Measurements from ENCODE around the gene BTBD2.
"Not testable (repeated sequence)": the region's sequence is repeated elsewhere in the genome, so short reads cannot be mapped to it uniquely, and the experiment has no call there.

Gene BTBD2

DNA sequence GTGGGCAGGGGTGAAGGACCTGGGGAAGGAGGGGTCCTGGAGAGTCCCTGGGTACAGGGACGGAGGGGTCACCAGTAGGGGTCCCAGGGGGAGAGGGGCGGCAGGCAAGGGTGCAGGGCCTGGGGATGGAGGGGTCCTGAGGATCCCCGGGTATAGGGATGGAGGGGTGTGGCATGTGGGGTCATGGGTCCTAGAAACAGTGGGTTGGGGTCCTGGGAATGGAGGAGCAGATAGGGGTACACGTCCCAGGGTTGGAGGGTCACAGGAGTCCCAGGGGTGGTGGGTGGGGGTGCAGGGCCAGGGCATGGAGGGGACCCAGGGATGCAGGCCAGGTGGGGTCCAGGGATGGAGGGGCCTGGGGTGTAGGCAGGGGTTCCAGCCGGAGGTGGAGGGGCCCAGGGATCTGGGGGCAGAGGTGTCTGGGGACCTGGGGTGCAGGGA lies 1.4 kb downstream of the BTBD2 start:
- no peak for DNase-seq (ENCODE audit: low spot score)

DNA sequence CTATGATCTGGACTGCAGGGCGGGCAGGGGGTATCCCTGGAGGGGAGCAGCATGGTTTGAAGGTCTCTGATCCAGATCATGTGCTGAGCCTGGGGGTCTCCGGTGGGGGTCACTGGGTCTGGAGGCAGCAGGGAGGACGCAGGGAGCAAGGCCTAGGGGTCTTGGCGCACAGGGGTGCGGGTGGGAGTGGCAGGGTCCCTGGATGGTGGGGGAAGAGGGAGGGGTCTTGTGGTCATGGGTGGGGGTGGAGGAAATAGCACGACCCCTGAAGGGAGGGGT lies 1.9 kb downstream of the BTBD2 start:
- DNase-seq (ENCODE audit: low spot score), result no peak

DNA sequence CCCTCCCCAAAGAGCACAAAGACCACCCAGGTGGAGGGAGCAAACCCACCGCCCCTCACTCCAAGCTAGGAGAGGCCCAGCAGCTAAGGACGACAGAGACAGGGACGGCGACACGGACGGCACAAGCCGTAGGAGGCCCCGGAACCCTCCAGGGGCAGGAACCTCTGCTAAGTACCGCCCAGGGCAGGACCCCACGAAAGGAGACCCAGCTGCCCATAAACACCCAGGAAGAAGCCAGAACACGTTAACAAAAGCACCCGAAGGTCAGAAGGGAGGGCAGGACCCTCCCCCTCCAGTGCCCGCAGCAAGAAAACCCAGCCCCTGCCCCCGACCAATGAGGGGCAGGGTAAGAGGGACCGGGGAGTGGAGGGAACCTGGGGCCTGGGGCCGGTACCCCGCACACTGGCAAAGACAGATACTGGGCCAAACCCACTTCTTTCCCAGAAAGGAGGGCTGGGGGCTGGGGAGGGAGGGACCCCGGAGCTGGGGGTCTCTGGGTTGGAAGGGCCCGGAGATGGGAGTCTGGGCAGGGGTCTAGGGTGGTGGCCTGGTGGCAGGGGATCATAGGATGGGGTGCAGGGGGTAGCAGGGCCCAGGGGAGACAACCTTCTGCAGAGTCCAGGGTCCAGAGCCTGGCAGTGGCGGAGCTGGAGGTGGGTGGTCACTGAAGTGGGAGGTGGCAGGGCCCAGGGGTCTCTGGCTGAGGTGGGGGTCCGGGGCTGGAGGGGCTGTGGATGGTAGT lies 2.4 kb downstream of the BTBD2 start:
- no peak for DNase-seq (ENCODE audit: low spot score)

DNA sequence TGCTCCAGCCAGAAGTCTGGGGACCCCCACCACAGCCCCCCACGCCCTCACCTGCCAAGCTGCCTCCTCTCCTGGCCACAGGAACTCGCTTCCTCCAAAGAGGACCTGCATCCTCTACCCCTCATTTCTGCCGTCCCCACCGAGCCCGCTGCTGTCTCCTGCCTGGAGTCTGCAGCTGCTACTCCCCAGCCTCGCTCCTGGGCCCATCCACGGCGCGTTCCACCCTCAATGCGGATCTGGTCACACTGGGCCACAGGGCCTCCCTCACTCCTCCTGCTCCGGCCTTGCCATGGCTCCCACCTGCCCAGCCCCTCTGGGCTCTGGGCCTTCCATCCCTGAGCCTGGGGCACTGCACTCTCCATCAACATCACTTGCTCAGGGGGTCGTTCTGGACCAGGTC lies 4.3 kb downstream of the BTBD2 start:
- DNase-seq (ENCODE audit: low spot score), result no peak

DNA sequence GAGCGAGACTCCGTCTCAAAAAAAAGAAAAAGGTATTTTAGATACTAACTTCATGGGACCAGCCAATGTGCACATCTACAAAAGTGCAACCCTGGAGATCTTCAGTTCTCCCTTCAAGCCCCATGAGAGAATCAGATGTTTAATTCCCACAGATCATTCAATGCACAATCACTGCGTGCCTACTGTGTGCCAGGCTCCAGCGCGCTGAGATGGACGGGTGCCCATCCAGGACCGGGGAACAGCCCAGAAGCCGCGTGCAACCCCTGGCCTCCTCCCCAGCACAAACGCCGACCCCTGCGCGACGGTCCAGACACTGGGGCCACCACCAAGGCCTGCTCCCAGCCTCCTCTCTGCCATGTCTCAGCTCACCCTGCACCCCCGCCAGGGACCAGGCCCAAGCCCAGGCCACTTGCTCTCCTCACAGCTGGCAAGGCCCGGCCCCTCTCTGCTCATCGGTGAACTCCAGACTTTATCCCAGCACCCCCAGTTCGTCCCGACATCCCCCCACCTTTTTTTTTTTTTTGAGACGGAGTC lies 5.3 kb downstream of the BTBD2 start:
- no peak for DNase-seq (ENCODE audit: low spot score)

DNA sequence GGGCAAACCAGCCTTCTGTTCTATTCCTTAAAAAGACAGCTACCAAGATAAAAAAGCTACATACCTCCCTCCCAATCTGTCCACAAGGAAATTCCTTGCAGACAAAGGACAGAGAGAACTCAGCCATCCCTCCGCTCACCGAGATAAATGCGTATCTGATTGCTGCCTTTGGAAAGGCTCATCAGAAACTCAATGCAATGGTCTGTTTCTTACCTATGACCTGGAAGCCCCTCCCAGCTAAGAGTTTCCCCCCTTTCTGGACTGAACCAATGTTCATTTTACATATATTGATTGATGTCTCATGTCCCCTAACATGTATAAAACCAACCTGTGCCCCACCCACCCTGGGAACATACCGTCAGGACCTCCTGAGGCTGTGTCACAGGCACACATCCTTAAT lies 11.6 kb downstream of the BTBD2 start:
- no peak for DNase-seq (ENCODE audit: low spot score)

DNA sequence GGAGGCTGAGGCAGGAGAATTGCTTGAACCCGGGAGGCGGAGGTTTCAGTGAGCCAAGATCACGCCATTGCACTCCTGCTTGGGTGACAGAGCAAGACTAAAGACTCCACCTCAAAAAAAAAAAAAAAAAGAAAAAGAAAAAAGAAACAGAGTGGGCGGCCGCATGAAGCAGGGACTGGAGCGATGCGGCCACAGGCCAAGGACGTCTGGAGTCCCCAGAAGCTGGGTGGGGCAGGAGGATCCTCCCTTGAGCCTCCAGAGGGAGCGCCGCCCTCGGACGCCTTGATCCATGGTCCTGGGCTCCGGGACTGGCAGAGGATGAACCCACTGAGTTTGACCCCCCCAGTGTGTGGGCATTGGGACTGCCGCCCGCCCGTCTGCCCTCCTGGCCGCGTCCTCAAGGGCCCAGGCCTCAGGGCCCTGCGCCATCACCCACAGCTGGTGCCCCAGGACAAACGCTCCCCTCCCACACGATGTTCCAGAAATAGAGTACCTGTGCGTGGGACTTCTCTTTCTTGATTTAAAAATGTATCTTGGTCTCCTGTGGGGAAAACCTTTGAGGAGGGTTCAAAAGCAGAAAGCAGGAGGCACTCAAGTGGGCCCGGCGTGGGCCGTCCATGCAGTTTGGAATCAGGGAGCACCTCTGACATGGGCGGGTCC lies 15.5 kb downstream of the BTBD2 start:
- DNase-seq (ENCODE audit: low spot score), result no peak

DNA sequence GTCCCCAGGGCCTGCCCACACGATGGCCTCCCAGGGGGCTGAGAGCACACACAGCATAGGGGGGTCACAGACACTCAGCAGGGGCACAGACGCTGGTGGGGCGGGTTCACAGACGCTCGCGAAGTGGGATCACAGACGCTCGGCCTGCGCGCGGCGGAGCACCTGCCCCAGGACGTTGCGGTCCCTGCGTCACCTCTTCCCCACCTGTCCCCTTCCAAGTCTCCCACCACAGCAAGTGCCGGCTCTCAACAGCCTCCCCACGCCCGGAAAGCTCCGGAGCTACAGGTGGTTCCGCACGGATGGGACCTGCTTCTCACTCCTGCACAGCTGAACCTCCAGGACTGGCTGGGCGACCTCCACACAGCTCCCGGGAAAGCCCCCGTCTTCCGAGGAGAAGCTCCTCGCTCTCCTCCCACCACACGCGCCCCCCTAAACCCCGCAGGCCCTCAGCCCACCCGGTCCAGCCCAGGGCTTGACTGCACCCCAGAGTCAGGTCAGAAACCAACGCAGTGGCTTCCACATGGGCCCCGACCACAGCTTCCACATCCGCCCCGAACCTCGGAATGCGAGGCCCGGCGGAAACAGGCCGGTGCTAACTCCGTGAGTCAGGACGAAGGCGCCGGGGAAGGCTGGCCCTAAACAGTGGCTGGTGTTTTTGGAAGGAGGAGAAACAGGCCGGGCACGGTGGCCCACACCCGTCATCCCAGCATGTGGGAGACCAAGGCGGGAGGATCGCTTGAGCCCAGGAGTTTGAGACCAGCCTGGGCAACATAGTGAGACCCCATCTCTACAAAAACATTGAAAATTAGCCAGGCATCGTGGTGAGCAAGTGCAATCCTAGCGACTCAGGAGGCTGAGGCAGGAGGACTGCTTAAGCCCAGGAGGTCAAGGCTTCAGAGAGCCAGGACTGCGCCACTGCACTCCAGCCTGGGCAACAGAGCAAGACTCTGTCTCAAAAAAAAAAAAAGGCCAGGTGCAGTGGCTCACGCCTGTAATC lies 16.5 kb downstream of the BTBD2 start:
- DNase-seq (ENCODE audit: low spot score), result no peak

DNA sequence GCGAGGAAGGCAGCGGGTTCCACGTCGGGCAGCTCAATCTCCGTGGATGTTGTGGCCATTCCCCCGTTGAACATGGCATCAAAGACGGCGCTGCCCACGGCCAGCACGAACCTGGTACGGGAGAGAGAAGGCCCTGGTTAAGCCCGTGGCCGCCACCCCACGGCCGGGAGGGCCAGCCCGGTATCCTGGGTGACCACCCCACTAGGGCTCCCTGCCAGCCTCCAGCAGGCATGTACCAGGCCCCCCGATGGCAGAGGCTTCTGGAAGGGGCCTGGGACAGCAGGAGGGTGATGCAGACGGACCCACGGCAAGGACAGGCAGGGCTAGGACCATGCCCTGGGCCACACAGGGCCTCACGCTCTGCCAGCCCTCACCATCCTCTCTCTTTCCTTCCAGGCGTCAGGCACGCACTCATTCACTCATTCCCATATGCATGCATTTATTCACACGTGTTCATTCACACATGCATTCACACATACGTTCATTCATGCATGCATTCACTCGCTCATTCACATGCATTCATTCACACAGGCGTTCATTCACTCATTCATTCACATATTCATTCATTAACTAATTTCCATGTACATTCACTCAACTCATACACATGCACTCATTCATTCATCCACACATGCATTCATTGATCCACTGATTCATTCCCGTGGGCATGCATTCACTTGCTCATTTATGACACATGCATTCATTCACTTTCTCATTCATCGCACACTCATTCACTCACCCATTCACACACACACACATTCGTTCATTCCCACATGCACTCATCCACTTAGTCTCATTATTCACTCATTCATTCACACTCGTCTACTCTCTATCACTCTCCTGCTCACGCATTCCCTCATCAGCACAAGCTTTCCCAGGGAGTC lies 17.9 kb downstream of the BTBD2 start:
- no peak for DNase-seq (ENCODE audit: low spot score)

DNA sequence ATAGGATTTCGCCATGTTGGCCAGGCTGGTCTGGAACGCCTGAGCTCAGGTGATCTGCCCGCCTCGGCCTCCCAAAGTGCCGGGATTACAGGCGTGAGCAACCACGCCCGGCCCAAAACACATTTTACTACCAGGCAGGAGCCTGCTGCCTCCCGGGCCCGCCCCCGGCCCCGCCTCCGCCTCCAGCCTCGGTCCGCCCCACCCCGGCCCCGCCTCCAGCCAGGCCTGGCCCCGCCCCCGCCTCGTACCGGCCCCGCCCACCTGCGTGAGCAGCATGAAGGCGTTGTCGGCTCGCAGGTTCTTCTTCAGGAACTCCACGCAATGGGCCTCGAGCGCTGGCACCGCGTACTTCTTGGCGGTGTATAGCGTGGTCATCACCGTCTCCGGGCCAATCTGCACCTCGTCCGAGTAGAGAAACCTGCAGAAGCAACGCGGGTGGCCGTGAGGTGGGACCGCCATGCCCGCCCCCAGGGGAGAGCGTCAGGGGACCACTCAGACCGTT lies 22.7 kb downstream of the BTBD2 start:
- no peak for DNase-seq (ENCODE audit: low spot score)

DNA sequence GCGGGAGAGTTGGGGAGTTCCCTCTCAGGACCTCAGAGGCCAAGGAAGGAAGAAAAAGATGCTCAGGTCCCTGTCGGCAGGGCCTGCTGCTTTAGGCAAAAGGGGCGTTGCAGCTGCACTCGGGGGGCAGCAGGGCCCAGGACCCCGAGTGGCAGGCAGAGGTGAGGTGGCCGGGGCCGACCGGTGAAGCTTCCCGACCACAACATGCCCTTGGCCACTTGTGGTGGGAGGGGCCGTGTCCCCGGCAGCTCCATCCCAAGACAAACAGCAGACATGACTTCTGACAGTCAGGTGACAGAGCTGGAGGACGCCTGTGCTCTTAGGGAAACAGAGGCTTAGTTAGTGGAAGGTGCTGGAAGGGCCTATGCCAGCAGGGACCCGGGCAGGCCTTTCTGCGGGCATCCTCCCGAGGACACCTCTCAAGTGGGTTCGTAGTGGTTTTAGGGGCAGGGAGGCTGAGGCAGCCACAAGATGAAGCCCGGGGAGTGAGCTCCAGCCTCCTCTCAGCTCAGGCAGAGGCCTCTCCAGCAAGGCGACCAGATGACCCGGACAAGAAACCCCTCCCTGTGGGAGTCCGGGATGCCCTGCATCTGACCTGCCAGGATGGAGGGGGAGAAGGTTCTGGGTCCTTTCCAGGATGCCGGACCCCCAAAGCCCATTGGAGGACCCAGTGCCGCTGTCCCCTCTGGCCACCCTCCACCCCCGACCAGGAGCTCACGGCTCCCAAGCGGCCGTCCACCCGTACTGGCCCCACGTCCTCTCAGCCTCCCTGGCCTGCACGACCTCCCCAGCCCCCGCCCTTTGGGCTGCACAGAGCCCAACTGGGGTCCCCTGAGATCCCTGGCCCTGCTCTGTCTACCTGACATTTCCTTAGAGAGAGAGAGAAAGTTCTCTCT lies 24.2 kb downstream of the BTBD2 start:
- DNase-seq (ENCODE audit: low spot score), result no peak

DNA sequence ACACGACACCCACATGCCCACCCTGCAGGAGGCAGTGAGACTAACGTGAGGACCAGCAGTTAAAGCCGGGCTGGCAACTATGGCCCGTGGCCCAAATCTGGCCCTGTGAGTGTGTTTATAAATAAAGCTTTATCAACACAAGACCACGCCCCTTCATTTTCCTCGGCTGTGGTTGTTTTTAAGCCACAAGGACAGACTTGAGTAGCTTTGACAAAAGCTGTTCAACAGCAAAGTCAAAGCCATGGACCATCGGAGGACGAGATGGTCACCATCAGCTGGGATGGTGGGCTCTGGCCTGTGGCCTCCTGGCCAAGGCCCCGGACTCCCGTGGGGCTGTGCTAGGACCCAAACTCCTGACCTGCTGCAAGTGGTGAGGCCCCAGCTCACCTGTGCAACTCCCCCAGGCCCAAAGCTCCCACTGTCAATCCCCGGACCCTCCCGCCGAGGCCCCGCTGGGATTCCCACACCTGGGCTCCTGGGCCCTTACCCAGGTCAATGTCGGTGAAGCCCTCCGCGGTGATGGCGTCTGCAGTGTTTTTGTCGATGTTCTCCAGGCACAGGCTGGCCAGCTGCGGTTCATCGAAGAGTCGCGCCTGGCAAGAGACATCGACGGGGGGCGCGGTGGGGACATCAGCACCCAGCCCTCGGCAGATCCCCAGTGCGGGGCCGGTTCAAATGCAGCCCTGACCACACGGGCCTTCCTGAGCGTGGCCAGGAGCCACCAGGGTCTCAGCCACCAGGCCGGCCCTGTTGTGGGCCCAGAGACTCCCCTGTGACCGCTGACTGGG lies 25.1 kb downstream of the BTBD2 start:
- DNase-seq (ENCODE audit: low spot score), result no peak

DNA sequence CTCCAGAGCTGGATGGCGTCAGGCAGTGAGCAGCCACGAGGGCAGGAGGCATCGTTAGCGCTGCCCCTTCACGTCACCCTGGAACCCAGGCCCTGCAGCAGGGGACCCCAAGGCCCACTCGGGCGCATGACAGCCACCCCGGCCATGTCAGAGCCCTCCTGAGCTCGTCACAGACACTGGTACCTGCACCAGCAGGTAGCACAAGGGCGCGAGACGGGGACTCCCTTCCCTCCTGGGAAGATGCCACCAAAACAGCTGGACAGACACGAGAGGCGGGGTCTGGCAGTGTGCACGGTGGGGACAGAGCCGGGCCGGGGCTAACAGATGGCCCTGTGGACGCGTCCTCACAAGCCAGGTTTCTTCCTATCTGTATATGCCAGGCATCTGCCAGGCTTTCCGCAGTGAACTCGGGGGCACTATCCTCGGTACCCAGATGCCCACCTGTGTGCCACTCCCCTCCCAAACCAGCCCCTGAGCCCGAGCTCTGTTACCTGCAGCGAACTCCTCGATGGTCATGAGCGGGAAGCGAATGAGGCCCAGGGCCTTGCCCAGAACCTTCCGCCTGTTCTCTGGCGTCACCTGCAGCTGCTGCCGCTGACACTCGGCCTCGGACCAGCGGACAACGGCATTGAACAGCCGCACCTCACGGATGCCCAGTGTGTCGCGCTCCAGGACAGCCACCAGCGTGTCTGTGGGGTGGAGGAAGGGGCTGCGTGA lies 25.8 kb downstream of the BTBD2 start:
- DNase-seq (ENCODE audit: low spot score), result no peak

DNA sequence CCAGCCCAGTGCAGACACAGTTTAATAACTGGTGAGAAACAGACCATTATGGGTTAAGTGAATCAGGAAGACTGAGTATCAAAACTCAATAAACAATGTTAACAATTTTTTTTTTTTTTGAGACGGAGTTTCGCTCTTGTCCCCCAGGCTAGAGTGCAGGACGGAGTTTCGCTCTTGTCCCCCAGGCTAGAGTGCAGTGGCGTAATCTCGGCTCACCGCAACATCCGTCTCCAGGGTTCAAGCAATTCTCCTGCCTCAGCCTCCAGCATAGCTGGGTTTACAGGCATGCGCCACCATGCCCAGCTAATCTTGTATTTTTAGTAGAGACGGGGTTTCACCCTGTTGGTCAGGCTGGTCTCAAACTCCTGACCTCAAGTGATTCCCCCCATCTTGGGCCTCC lies 27.1 kb downstream of the BTBD2 start:
- DNase-seq (ENCODE audit: low spot score), result not testable (repeated sequence)

DNA sequence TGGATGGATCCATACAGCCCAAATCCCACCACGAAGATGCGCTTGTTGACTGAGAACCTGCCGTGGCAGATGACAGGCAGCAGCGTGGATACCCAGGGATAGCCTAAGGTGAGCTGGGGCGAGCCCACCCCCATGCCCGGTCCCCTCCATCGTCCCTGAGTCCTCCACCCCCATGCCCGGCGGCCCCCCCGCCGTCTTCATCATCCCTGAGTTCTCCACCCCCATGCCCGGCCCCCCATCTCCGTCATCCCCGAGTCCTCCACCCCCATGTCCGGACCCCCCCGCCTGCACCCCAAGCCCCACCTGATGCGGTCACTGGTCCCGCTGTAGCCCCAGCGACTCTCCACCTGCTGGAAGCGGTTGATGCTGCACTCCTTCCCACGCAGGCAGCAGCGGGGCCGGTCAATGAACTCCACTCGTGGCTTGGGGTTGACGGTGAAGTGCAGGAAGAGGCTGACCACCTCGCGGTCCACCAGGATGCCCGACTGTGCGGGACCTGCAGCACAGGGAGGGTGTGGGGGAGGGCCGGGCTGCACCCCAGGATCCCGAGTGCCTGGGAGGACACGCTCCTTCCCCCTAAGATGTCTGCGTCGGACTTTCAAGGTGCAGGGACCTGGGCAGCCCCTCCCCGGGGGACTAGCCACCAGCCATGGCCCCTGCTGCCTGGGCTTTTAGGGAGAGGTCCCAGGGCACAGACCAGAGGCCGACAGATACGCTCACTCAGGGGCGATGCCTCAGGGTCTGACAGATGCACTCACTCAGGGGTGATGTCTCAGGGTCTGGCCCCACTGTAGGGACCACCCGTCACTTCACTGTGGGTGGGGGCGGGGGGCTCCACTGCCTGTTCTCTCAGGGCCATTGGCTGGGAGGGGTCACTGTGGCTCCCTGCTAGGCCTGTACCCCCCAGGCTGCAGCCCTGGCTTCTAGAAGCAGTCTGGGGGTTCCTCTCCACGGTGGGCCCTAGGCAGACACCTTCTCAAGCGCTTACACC lies 28.0 kb downstream of the BTBD2 start:
- DNase-seq (ENCODE audit: low spot score), result no peak

DNA sequence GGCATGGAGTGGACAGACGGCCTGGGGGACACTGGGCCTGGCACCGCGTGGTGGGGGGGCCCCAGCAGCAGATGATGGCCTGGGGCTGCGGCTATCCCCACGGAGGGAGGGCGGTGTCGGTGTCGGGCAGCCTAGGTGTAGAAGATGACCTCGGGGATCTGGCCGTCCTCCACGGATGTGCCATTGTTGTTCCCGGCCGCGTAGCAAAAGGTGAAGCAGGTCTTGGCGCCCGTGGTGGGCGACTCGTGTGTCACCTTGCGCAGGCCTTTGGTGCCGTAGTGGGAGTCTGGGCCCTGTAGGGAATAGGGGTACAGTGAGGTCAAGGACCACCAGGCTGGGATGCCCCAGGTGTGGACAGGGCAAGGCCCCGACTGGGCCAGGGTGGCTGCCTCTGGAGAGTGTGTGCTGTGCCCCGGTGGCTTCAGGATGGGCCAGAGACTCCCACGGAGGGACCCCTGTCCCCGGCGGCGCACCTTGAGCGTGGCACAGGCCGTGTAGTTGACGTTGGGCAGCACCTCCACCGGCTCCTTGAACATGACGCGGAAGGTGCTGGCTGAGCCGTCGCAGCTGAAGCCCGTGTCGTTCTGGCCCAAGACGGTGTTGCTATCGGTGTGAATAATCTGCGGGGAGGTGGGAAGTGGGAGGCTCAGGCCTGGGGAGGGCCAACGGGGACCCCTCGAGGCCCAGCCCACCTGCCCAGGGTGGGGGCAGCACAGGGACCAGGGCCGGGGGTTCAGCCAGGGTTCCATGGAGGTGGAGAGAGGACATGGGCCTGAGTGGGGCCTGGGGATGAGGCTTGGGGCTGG lies 29.0 kb downstream of the BTBD2 start:
- DNase-seq (ENCODE audit: low spot score), result no peak

All from HuH-7 (cell line).